Endothelial cell of umbilical vein (primary cell): ENCODE results near the gene EVI5.

Experiments used
- MYC ChIP-seq: IDR thresholded peaks from one replicate; pipeline ENCODE4 v1.6.1; 2011; ENCODE audit warnings: mild to moderate bottlenecking, low read depth, low read length
- POLR2A ChIP-seq: IDR thresholded peaks from 2 replicates; pipeline ENCODE4 v1.6.1; 2012; ENCODE audit warnings: low read depth, mild to moderate bottlenecking, control low read depth, low read length
- POLR2AphosphoS5 ChIP-seq: IDR thresholded peaks from 2 replicates; pipeline ENCODE4 v1.6.1; 2012; ENCODE audit warnings: low read depth, mild to moderate bottlenecking, control low read depth, low read length, moderate library complexity; ENCODE audit not compliant: insufficient read depth
- TF ChIP-seq, protein P1 (sequence below), 2 donors: IDR thresholded peaks; 1 replicate in 1 of 2; 2 replicates in 1 of 2; pipeline ENCODE4 v1.5.1; 2011; ENCODE audit warnings: low read length in 2 of 2, mild to moderate bottlenecking in 2 of 2, moderate library complexity in 2 of 2, control low read depth in 1 of 2, inconsistent platforms in 1 of 2, low read depth in 1 of 2; ENCODE audit not compliant: insufficient read depth in 1 of 2; ENCODE audit errors: extremely low read depth in 1 of 2

DNA sequence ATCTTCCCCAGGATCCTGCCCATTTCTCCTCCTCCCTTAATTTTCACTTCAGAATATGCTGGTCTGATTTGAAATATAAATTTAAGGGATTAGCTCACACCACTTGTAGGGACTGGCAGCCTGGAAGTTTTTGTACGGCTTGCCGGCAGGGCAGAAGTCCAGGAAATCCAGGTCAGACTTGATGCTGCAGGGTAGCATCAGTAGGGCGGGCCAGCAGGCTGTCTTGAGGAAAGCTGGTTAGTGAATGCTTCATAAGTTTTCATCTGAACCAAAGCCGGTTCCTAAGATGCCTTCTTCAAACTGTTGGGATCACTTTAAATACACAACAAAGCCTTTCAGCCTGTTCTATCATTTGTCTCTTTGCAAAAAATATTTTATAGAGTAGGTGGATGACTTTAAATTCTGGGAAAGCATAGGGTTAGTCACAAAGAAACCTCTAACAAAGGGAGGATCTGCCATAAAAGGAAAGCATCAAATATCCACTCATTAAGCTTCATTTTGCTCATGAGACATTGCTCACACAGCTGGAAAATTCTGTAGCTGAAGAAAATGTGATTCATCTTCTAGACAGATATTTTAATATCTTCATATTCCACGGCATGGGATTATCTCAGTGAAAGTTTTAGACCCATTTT is 207.5 kb downstream of the EVI5 start:
- TF ChIP-seq, protein P1, sequence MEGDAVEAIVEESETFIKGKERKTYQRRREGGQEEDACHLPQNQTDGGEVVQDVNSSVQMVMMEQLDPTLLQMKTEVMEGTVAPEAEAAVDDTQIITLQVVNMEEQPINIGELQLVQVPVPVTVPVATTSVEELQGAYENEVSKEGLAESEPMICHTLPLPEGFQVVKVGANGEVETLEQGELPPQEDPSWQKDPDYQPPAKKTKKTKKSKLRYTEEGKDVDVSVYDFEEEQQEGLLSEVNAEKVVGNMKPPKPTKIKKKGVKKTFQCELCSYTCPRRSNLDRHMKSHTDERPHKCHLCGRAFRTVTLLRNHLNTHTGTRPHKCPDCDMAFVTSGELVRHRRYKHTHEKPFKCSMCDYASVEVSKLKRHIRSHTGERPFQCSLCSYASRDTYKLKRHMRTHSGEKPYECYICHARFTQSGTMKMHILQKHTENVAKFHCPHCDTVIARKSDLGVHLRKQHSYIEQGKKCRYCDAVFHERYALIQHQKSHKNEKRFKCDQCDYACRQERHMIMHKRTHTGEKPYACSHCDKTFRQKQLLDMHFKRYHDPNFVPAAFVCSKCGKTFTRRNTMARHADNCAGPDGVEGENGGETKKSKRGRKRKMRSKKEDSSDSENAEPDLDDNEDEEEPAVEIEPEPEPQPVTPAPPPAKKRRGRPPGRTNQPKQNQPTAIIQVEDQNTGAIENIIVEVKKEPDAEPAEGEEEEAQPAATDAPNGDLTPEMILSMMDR (IDR thresholded peaks at IDR 0.05; ENCODE audit: extremely low read depth in 1 of 2, insufficient read depth in 1 of 2, low read depth in 1 of 2, low read length in 2 of 2): no peak
- no peak for TF ChIP-seq POLR2A
- TF ChIP-seq POLR2AphosphoS5: no peak
- TF ChIP-seq MYC: no peak
